ENCODE results near the gene AKR1C2.
"Not testable (repeated sequence)": the region's sequence is repeated elsewhere in the genome, so short reads cannot be mapped to it uniquely, and the experiment has no call there.

DNA sequence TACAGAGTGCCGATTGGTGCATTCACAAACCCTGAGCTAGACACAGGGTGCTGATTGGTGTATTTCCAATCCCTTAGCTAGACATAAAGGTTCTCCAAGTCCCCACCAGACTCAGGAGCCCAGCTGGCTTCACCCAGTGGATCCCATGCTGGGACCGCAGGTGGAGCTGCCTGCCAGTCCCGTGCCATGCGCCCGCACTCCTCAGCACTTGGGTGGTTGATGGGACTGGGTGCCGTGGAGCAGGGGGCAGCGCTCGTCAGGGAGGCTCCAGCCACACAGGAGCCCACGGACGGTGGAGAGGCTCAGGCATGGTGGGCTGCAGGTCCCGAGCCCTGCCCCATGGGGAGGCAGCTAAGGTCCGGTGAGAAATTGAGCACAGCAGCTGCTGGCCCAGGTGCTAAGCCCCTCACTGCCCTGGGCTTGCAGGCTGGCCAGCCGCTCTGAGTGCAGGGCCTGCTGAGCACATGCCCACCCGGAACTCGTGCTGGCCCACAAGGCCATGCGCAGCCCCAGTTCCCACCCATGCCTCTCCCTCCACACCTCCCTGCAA lies 49.4 kb upstream of the AKR1C2 start:
- not testable (repeated sequence) for TF ChIP-seq CTCF, POLR2A (IDR thresholded peaks at IDR 0.05)

Measured in adrenal gland (tissue), 5 donors.